Ascending aorta (tissue), 2 donors: ENCODE measurements around the gene RBM26. TPM values are rescaled to one million over a fixed set of nuclear protein-coding genes. Genes with fewer than 3 reads are reported as not detected.
"Not testable (repeated sequence)": the region's sequence is repeated elsewhere in the genome, so short reads cannot be mapped to it uniquely, and the experiment has no call there.

ENCODE experiments used
- DNase-seq, 2 donors: peaks; one replicate each; pipeline ENCODE4 v3.0.0-alpha.2; 2019; ENCODE audit warnings: low spot score in 2 of 2
- H3K27ac ChIP-seq, 2 donors: fragments of 200-600 bp; sonication (generic); one replicate each; pipeline ENCODE4 v1.5.1; 2016 to 2017; ENCODE audit warnings: mild to moderate bottlenecking in 1 of 2
- H3K27me3 ChIP-seq: fragments of 200-600 bp; sonication (generic); one replicate; pipeline ENCODE4 v1.5.1; 2017
- H3K36me3 ChIP-seq, 2 donors: fragments of 200-600 bp; sonication (generic); one replicate each; pipeline ENCODE4 v1.5.1; 2016
- H3K4me1 ChIP-seq, 2 donors: fragments of 200-600 bp; sonication (generic); one replicate each; pipeline ENCODE4 v1.5.1; 2016 to 2017; ENCODE audit warnings: mild to moderate bottlenecking in 1 of 2
- H3K4me3 ChIP-seq, 2 donors: fragments of 200-600 bp; sonication (generic); one replicate each; pipeline ENCODE4 v1.5.1; 2016 to 2017; ENCODE audit warnings: mild to moderate bottlenecking in 1 of 2
- H3K9me3 ChIP-seq, 2 donors: fragments of 200-600 bp; sonication (generic); one replicate each; pipeline ENCODE4 v1.5.1; 2016
- intact Hi-C: fragments of 100-400 bp; cut with DNase I; formaldehyde crosslinking; loops from one replicate; pipeline ENCODE4 v1.15.1; 2023
- total RNA-seq: library from RNA; depleted of rRNA; stranded (reverse); fragments of >200 nt; gene quantifications from one replicate; pipeline ENCODE4 v1.1.0, GENCODE V29; 2016
- TF ChIP-seq, protein P1 (sequence below), 3 experiments: fragments of 200-600 bp in 2 of 3; fragments of 450-650 bp in 1 of 3; sonication (generic) in 2 of 3; IDR thresholded peaks; one replicate each; pipeline ENCODE4 v1.5.1; 2016 to 2019; ENCODE audit warnings: antibody characterized with exemption in 3 of 3, mild to moderate bottlenecking in 1 of 3, moderate library complexity in 1 of 3

RBM26 gene
- total RNA-seq, 1 donor from 2014 or later = 12.8 TPM

DNA sequence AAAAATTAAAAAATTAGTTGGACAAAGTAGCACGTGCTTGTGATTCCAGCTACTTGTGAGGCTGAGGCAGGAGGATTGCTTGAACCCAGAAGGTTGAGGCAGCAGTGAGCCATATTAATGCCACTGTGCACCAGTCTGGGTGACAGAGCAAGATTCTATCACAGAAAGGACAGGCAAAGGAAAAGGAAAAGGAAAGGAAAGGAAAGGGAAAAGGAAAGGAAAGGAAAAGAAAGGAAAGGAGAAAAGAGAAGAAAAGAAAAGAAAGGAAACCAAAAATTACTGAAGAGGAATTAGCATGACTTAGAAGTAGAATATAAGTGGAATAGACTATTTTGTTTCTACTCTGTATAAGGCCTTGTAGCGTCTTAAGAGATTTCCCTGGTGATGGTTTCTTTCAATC is 122.3 kb downstream of the RBM26 start:
- DNase-seq = no peak
- no peak overlapping the region for H3K4me3 ChIP-seq
- no peak overlapping the region for H3K27ac ChIP-seq
- no peaks in the 10 kb centered on the region for H3K27me3 ChIP-seq
- TF ChIP-seq, protein P1, sequence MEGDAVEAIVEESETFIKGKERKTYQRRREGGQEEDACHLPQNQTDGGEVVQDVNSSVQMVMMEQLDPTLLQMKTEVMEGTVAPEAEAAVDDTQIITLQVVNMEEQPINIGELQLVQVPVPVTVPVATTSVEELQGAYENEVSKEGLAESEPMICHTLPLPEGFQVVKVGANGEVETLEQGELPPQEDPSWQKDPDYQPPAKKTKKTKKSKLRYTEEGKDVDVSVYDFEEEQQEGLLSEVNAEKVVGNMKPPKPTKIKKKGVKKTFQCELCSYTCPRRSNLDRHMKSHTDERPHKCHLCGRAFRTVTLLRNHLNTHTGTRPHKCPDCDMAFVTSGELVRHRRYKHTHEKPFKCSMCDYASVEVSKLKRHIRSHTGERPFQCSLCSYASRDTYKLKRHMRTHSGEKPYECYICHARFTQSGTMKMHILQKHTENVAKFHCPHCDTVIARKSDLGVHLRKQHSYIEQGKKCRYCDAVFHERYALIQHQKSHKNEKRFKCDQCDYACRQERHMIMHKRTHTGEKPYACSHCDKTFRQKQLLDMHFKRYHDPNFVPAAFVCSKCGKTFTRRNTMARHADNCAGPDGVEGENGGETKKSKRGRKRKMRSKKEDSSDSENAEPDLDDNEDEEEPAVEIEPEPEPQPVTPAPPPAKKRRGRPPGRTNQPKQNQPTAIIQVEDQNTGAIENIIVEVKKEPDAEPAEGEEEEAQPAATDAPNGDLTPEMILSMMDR (IDR thresholded peaks at IDR 0.05) = no peak
- H3K9me3 ChIP-seq = no peaks in the 10 kb centered on the region
- H3K4me1 ChIP-seq = no peaks in the 10 kb centered on the region
- intact Hi-C loops = no loop called here
- H3K36me3 ChIP-seq = no peaks in the 10 kb centered on the region

DNA sequence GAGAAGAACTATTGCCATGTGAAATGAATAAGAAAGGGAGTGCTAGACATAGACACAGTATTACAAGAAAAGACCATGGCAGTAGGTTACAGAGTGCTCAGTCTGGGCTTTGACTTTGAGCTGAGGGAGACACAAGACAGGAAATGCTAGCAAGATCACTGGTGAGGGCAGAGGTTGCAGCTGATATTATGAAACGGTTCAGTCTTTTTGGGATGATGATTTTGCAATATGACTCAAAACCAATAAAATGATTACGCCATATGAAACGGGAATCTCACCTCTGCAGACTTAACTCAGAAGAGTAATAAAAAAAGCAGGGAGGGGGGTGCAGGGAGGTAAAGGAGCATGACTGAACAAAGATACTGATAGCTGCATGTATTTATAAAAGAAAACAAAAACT is 123.1 kb downstream of the RBM26 start:
- intact Hi-C loops = no loop called here
- TF ChIP-seq, protein P1 (IDR thresholded peaks at IDR 0.05) = no peak
- H3K27me3 ChIP-seq = no peaks in the 10 kb centered on the region
- DNase-seq = no peak
- H3K36me3 ChIP-seq = no peaks in the 10 kb centered on the region
- H3K4me3 ChIP-seq = no peak overlapping the region
- H3K27ac ChIP-seq = no peak overlapping the region
- H3K9me3 ChIP-seq = no peaks in the 10 kb centered on the region
- no peaks in the 10 kb centered on the region for H3K4me1 ChIP-seq

DNA sequence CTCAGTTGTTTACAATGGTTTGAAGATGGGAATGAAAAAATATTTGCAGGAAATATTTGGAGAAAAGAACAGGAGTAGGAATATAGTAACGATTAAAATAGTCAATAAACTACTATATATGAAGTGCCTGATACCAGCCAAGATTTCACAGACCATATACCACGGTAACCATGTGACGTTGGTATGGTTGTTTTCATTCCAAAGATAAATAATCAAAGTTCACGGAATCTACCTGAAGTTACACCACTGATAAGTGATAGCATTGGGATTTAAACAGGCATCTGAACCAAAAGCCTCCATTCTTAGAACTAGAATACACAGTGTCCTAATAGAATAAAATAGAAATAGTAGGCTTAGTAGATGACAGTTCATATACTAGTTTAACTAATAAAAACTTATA is 123.5 kb downstream of the RBM26 start:
- no peak for DNase-seq
- Histone ChIP-seq H3K27me3 (no peaks in the 10 kb centered on the region), H3K36me3 (no peaks in the 10 kb centered on the region), H3K9me3 (no peaks in the 10 kb centered on the region), H3K4me1 (no peaks in the 10 kb centered on the region), H3K4me3 (no peak overlapping the region), H3K27ac (no peak overlapping the region)
- intact Hi-C loops = no loop called here
- TF ChIP-seq, protein P1 (IDR thresholded peaks at IDR 0.05) = no peak

DNA sequence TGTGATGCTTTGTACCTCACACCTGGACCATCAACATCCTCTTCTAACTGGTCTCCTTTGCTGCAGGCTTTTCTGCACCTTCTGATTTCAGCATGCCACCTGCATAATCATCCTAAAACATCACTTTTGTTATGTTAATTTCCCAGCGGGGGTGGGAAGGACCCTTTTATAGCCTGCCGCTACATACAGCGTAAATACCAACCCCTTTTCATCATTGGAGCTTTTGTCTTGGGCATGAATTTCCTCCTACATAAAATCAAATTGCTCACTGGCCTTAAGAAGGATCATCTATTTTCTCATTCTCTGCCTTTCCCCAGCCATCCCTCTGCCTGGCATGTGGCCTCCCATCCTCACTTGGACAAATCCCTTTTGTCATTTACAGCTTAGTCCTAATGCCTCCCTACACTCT is 124.7 kb downstream of the RBM26 start:
- no peaks in the 10 kb centered on the region for H3K9me3 ChIP-seq
- no peaks in the 10 kb centered on the region for H3K36me3 ChIP-seq
- H3K27ac ChIP-seq = no peak overlapping the region
- no peaks in the 10 kb centered on the region for H3K27me3 ChIP-seq
- intact Hi-C loops = no loop called here
- no peak for DNase-seq
- no peaks in the 10 kb centered on the region for H3K4me1 ChIP-seq
- no peak overlapping the region for H3K4me3 ChIP-seq
- TF ChIP-seq, protein P1 (IDR thresholded peaks at IDR 0.05) = no peak

DNA sequence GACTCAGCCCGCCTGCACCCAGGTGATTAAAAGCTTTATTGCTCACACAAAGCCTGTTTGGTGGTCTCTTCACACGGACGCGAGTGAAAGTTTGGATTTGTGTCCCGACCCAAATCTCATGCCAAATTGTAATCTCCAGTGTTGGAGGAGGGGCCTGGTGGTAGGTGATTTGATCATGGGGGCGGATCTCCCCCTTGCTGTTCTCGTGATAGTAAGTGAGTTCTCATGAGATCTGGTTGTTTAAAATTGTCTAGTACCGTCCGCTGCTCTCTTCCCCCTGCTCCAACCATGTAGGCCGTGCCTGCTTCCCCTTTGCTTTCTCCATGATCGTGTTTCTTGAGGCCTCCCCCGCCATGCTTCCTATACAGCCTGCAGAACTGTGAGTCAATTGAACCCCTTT is 126.3 kb downstream of the RBM26 start:
- DNase-seq, H3K36me3 ChIP-seq, H3K4me3 ChIP-seq, intact Hi-C loops, H3K27ac ChIP-seq, H3K27me3 ChIP-seq, H3K4me1 ChIP-seq, H3K9me3 ChIP-seq: not testable (repeated sequence)

DNA sequence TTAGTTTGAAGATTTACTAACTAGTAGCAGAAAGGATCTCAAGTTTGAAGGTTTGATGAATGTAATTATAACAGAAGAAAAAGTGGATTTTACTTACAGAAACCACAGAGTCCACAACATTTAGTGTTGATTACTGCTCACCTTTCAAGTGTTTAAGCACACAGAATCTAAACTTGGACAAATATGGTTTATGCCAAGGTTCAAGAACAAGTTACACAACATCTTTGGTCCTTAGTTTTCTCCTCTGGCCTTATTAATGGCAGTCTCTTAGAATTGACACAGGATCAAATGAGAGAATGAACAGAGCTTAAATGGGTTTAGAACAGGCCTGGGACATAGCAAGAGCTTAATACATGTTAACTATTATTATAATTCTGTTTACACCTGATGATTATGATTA is 133.0 kb downstream of the RBM26 start:
- no peak for DNase-seq
- Histone ChIP-seq H3K27ac (no peak overlapping the region), H3K36me3 (no peaks in the 10 kb centered on the region), H3K9me3 (no peaks in the 10 kb centered on the region), H3K27me3 (no peaks in the 10 kb centered on the region), H3K4me3 (no peak overlapping the region), H3K4me1 (no peaks in the 10 kb centered on the region)
- intact Hi-C loops = no loop called here
- TF ChIP-seq, protein P1 (IDR thresholded peaks at IDR 0.05) = no peak
